ENCODE data around the gene RHOH. TPM values are rescaled to one million over a fixed set of nuclear protein-coding genes. Genes with fewer than 3 reads are reported as not detected.

Gene RHOH
- total and polyA plus RNA-seq, 9 of the 15 experiments (the other 6 are each of a cell fraction or from before 2014, with no cell fraction given), result 14.3 to 37.7 (median 23.2) TPM

DNA sequence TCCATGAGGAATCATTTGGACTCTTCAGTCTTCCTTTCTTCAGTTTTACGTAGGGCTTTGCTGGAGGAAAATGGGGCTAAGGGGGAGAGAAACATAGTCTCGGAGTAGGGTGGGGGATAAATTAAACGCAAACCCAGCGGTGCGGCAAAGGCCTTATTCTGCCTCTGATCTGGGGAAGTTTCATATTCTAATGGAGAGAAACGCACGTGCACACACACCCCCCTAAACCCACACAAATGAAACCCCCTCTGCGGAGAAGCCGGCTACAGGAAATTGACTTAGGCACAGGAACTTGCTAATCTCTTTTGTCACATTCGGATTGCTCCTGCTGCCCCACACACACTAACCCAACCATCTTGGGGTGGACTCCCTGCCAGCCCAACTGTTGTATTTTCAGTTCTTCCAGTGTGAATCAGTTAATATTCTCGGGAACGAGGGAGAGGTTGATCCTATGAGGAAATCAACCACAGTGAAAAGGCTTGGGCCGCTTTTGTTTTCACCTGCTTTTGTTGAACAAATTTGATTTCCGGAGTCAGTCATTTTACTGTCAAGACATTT, at the start of gene RHOH (continued):
- TF ChIP-seq ZNF444 (CRISPR knock-in tag; IDR thresholded peaks at IDR 0.05), result no peak
- no peak for TF ChIP-seq NR3C1 (CRISPR knock-in tag; IDR thresholded peaks at IDR 0.05)
- TF ChIP-seq, protein P1, sequence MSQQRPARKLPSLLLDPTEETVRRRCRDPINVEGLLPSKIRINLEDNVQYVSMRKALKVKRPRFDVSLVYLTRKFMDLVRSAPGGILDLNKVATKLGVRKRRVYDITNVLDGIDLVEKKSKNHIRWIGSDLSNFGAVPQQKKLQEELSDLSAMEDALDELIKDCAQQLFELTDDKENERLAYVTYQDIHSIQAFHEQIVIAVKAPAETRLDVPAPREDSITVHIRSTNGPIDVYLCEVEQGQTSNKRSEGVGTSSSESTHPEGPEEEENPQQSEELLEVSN (IDR thresholded peaks at IDR 0.05; ENCODE audit: borderline replicate concordance in 1 of 2, extremely low read depth in 1 of 2, insufficient read depth in 1 of 2, insufficient read length in 1 of 2, low read depth in 1 of 2, low read length in 1 of 2, poor library complexity in 1 of 2, severe bottlenecking in 1 of 2), result no peak
- TF ChIP-seq CXXC5 (CRISPR knock-in tag; IDR thresholded peaks at IDR 0.05), result 0 out of 2 replicates have a peak, but pooled peaks have one; percentile 42
- TF ChIP-seq, protein P2, sequence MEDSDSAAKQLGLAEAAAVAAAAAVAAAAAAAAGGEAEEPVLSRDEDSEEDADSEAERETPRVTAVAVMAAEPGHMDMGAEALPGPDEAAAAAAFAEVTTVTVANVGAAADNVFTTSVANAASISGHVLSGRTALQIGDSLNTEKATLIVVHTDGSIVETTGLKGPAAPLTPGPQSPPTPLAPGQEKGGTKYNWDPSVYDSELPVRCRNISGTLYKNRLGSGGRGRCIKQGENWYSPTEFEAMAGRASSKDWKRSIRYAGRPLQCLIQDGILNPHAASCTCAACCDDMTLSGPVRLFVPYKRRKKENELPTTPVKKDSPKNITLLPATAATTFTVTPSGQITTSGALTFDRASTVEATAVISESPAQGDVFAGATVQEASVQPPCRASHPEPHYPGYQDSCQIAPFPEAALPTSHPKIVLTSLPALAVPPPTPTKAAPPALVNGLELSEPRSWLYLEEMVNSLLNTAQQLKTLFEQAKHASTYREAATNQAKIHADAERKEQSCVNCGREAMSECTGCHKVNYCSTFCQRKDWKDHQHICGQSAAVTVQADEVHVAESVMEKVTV (CRISPR knock-in tag; IDR thresholded peaks at IDR 0.05), result no peak
- TF ChIP-seq TBP (optimal IDR thresholded peaks at IDR 0.05; ENCODE audit: low read depth, low read length), result peak; percentile 27
- TF ChIP-seq RFX5 (IDR thresholded peaks at IDR 0.05; ENCODE audit: low read depth, low read length), result no peak
- no peak for TF ChIP-seq STAT5A (IDR thresholded peaks at IDR 0.05; ENCODE audit: borderline replicate concordance, low read length)
- peak; percentile 39 for TF ChIP-seq HNRNPLL (IDR thresholded peaks at IDR 0.05; ENCODE audit: low read depth, low read length, poor library complexity, severe bottlenecking)
- TF ChIP-seq TRIM24 (IDR thresholded peaks at IDR 0.05), result no peak
- TF ChIP-seq, protein P3, sequence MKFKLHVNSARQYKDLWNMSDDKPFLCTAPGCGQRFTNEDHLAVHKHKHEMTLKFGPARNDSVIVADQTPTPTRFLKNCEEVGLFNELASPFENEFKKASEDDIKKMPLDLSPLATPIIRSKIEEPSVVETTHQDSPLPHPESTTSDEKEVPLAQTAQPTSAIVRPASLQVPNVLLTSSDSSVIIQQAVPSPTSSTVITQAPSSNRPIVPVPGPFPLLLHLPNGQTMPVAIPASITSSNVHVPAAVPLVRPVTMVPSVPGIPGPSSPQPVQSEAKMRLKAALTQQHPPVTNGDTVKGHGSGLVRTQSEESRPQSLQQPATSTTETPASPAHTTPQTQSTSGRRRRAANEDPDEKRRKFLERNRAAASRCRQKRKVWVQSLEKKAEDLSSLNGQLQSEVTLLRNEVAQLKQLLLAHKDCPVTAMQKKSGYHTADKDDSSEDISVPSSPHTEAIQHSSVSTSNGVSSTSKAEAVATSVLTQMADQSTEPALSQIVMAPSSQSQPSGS (CRISPR knock-in tag; IDR thresholded peaks at IDR 0.05), result no peak
- TF ChIP-seq, protein P4, sequence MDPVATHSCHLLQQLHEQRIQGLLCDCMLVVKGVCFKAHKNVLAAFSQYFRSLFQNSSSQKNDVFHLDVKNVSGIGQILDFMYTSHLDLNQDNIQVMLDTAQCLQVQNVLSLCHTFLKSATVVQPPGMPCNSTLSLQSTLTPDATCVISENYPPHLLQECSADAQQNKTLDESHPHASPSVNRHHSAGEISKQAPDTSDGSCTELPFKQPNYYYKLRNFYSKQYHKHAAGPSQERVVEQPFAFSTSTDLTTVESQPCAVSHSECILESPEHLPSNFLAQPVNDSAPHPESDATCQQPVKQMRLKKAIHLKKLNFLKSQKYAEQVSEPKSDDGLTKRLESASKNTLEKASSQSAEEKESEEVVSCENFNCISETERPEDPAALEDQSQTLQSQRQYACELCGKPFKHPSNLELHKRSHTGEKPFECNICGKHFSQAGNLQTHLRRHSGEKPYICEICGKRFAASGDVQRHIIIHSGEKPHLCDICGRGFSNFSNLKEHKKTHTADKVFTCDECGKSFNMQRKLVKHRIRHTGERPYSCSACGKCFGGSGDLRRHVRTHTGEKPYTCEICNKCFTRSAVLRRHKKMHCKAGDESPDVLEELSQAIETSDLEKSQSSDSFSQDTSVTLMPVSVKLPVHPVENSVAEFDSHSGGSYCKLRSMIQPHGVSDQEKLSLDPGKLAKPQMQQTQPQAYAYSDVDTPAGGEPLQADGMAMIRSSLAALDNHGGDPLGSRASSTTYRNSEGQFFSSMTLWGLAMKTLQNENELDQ (CRISPR knock-in tag; IDR thresholded peaks at IDR 0.05; ENCODE audit: borderline replicate concordance), result no peak
- TF ChIP-seq, protein P5, sequence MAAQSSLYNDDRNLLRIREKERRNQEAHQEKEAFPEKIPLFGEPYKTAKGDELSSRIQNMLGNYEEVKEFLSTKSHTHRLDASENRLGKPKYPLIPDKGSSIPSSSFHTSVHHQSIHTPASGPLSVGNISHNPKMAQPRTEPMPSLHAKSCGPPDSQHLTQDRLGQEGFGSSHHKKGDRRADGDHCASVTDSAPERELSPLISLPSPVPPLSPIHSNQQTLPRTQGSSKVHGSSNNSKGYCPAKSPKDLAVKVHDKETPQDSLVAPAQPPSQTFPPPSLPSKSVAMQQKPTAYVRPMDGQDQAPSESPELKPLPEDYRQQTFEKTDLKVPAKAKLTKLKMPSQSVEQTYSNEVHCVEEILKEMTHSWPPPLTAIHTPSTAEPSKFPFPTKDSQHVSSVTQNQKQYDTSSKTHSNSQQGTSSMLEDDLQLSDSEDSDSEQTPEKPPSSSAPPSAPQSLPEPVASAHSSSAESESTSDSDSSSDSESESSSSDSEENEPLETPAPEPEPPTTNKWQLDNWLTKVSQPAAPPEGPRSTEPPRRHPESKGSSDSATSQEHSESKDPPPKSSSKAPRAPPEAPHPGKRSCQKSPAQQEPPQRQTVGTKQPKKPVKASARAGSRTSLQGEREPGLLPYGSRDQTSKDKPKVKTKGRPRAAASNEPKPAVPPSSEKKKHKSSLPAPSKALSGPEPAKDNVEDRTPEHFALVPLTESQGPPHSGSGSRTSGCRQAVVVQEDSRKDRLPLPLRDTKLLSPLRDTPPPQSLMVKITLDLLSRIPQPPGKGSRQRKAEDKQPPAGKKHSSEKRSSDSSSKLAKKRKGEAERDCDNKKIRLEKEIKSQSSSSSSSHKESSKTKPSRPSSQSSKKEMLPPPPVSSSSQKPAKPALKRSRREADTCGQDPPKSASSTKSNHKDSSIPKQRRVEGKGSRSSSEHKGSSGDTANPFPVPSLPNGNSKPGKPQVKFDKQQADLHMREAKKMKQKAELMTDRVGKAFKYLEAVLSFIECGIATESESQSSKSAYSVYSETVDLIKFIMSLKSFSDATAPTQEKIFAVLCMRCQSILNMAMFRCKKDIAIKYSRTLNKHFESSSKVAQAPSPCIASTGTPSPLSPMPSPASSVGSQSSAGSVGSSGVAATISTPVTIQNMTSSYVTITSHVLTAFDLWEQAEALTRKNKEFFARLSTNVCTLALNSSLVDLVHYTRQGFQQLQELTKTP (IDR thresholded peaks at IDR 0.05; ENCODE audit: low read depth in 1 of 2, partially characterized antibody in 2 of 2), result peak in 1 of 2 experiments; percentile 24
- TF ChIP-seq ZBTB8A (IDR thresholded peaks at IDR 0.05; ENCODE audit: partially characterized antibody), result no peak
- TF ChIP-seq ZNF766 (CRISPR knock-in tag; conservative IDR thresholded peaks at IDR 0.05), result 0 out of 2 replicates have a peak, but pooled peaks have one; percentile 37

Measured in K562 (cell line).